ENCODE data around the gene MACROD2. TPM values are rescaled to one million over a fixed set of nuclear protein-coding genes. Genes with fewer than 3 reads are reported as not detected.
"Not testable (repeated sequence)": the region's sequence is repeated elsewhere in the genome, so short reads cannot be mapped to it uniquely, and the experiment has no call there.

Gene MACROD2
- total and polyA plus RNA-seq, 4 donors, result 13.0 to 67.1 (median 20.7) TPM

DNA sequence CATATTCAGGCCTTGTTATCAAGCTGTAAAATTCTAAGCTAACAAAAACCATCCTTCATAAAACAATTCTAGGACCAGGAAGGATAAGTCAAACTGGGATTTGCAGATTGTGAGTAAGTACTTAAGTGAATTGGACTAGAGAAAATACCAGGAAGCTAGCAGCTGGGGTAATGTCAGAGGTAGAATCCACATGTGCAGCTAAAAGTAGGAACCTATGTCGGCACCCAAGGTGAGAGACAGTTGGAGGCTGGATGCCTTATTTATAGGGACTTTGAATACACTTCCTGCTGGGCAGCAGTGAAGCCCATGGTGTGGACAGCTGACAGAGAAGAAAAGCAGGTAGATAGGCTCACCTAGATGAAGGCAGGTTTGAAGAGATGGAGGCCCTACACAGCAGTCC, 214.8 kb downstream of the MACROD2 start:
- H3K27me3 ChIP-seq (ENCODE audit: control insufficient read depth in 3 of 3, insufficient read depth in 3 of 3, low read length in 2 of 3), result no peaks in the 10 kb centered on the region
- no peaks in the 10 kb centered on the region for H3K36me3 ChIP-seq (ENCODE audit: control insufficient read depth in 4 of 4, insufficient read depth in 4 of 4, low read length in 4 of 4)
- no peak overlapping the region for H3K27ac ChIP-seq (ENCODE audit: low read depth in 1 of 2, low read length in 1 of 2)
- no peak for ATAC-seq (ENCODE audit: insufficient read depth, low FRiP score)
- H3K9ac ChIP-seq (ENCODE audit: insufficient read depth in 1 of 2, low read length in 2 of 2), result no peak overlapping the region
- WGBS, 2 donors, result 75 to 81% methylated on average over 1 of the region's 1 CpG
- no peaks in the 10 kb centered on the region for H3K4me1 ChIP-seq (ENCODE audit: control insufficient read depth in 5 of 5, insufficient read depth in 5 of 5, low read length in 5 of 5)
- no peaks in the 10 kb centered on the region for H3K9me3 ChIP-seq (ENCODE audit: control insufficient read depth in 4 of 4, insufficient read depth in 3 of 4, low read length in 3 of 4)
- TF ChIP-seq, protein P1, sequence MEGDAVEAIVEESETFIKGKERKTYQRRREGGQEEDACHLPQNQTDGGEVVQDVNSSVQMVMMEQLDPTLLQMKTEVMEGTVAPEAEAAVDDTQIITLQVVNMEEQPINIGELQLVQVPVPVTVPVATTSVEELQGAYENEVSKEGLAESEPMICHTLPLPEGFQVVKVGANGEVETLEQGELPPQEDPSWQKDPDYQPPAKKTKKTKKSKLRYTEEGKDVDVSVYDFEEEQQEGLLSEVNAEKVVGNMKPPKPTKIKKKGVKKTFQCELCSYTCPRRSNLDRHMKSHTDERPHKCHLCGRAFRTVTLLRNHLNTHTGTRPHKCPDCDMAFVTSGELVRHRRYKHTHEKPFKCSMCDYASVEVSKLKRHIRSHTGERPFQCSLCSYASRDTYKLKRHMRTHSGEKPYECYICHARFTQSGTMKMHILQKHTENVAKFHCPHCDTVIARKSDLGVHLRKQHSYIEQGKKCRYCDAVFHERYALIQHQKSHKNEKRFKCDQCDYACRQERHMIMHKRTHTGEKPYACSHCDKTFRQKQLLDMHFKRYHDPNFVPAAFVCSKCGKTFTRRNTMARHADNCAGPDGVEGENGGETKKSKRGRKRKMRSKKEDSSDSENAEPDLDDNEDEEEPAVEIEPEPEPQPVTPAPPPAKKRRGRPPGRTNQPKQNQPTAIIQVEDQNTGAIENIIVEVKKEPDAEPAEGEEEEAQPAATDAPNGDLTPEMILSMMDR (IDR thresholded peaks at IDR 0.05; ENCODE audit: control extremely low read depth, extremely low read depth), result no peak
- DNase-seq, result no peak
- no peak overlapping the region for H3K4me3 ChIP-seq

DNA sequence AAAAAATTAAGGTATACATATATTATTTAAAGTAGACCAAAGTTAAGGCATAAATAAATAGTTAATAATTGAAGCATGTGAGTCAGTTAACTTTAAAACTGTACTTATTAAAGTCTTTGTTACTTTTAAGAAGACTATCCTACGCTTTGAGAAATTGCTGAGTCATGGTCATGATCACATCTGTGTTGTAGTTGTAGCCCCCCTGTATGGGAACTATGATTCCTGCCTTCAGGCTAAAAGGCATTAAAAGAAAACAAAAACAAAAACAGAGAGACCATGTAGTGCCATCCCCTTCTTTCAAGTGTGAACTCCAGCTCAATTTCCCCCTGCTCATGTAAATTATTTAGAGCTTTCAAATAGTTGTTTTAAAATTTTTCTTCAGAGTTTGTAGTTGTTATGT, 218.7 kb downstream of the MACROD2 start:
- H3K27ac ChIP-seq (ENCODE audit: low read depth in 1 of 2, low read length in 1 of 2), result no peak overlapping the region
- H3K9me3 ChIP-seq (ENCODE audit: control insufficient read depth in 4 of 4, insufficient read depth in 3 of 4, low read length in 3 of 4), result no peaks in the 10 kb centered on the region
- DNase-seq (no peak), ATAC-seq (ENCODE audit: insufficient read depth, low FRiP score) (no peak)
- 65 to 71% methylated on average over 1 of the region's 1 CpG for WGBS, 2 donors
- H3K27me3 ChIP-seq (ENCODE audit: control insufficient read depth in 3 of 3, insufficient read depth in 3 of 3, low read length in 2 of 3), result no peaks in the 10 kb centered on the region
- H3K4me1 ChIP-seq (ENCODE audit: control insufficient read depth in 5 of 5, insufficient read depth in 5 of 5, low read length in 5 of 5), result no peaks in the 10 kb centered on the region
- H3K36me3 ChIP-seq (ENCODE audit: control insufficient read depth in 4 of 4, insufficient read depth in 4 of 4, low read length in 4 of 4), result no peaks in the 10 kb centered on the region
- TF ChIP-seq, protein P1 (IDR thresholded peaks at IDR 0.05; ENCODE audit: control extremely low read depth, extremely low read depth), result no peak
- no peak overlapping the region for H3K4me3 ChIP-seq
- no peak overlapping the region for H3K9ac ChIP-seq (ENCODE audit: insufficient read depth in 1 of 2, low read length in 2 of 2)

DNA sequence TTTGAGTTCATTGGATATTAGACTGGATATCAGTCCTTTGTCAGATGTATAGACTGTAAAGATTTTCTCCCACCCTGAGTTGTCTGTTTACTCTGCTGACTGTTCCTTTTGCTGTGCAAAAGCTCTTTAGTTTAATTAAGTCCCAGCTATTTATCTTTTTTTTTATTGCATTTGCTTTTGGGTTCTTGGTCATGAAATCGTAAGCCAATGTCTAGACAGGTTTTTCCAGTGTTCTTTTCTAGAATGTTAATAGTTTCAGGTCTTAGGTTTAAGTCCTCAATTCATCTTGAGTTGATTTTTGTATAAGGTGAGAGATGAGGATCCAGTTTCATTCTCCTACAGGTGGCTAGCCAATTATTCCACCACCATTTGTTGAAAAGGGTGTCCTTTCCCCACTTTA, 220.6 kb downstream of the MACROD2 start:
- H3K9ac ChIP-seq (ENCODE audit: insufficient read depth in 1 of 2, low read length in 2 of 2); ATAC-seq (ENCODE audit: insufficient read depth, low FRiP score); H3K4me3 ChIP-seq; H3K4me1 ChIP-seq (ENCODE audit: control insufficient read depth in 5 of 5, insufficient read depth in 5 of 5, low read length in 5 of 5); H3K27me3 ChIP-seq (ENCODE audit: control insufficient read depth in 3 of 3, insufficient read depth in 3 of 3, low read length in 2 of 3); H3K9me3 ChIP-seq (ENCODE audit: control insufficient read depth in 4 of 4, insufficient read depth in 3 of 4, low read length in 3 of 4); H3K36me3 ChIP-seq (ENCODE audit: control insufficient read depth in 4 of 4, insufficient read depth in 4 of 4, low read length in 4 of 4); H3K27ac ChIP-seq (ENCODE audit: low read depth in 1 of 2, low read length in 1 of 2); DNase-seq: not testable (repeated sequence)
- WGBS, 2 donors, result 78 to 86% methylated on average over 1 of the region's 1 CpG

DNA sequence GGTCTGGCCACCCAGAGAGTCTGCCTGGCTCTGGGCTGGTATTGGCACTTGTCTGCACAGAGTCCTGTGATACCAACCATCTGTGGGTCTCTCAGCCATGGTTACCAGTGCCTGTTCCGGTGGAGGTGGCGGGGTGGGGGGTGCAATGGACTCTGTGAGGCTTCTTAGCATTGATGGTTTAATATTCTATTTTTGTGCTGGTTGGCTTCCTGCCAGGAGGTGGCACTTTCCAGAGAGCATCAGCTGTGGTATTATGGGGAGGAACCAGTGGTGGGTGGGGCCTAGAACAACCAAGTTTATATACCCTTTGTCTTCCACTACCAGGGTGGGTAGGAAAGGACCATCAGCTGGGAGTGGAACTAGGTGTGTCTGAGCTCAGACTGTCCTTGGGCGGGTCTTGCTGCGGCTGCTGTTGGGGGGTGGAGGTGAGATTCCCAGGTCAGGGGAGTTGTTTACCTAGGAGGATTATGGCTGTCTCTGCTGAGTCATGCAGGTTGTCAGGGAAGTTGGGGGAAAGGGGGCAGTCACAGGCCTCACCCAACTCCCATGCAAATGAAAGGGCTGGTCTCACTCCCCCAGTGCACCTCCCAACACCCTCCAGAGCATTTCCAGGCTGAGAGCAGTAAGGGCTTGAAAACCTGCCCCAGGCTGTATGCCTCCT, 224.6 kb downstream of the MACROD2 start:
- TF ChIP-seq, protein P1 (IDR thresholded peaks at IDR 0.05; ENCODE audit: control extremely low read depth, extremely low read depth), result no peak
- 86 to 87% methylated on average over 4 of the region's 4 CpGs for WGBS, 2 donors

More for the DNA sequence above, 224.6 kb downstream of the MACROD2 start:
- H3K9me3 ChIP-seq (ENCODE audit: control insufficient read depth in 4 of 4, insufficient read depth in 3 of 4, low read length in 3 of 4), result no peaks in the 10 kb centered on the region
- H3K9ac ChIP-seq (ENCODE audit: insufficient read depth in 1 of 2, low read length in 2 of 2), result no peak overlapping the region
- no peak for ATAC-seq (ENCODE audit: insufficient read depth, low FRiP score)
- DNase-seq, result no peak
- peaks cover 0 to 2% (median 0%) of the 10 kb centered on the region in 5 donors for H3K4me1 ChIP-seq (ENCODE audit: control insufficient read depth in 5 of 5, insufficient read depth in 5 of 5, low read length in 5 of 5)
- H3K4me3 ChIP-seq, result no peak overlapping the region
- H3K36me3 ChIP-seq (ENCODE audit: control insufficient read depth in 4 of 4, insufficient read depth in 4 of 4, low read length in 4 of 4), result no peaks in the 10 kb centered on the region
- no peaks in the 10 kb centered on the region for H3K27me3 ChIP-seq (ENCODE audit: control insufficient read depth in 3 of 3, insufficient read depth in 3 of 3, low read length in 2 of 3)
- no peak overlapping the region for H3K27ac ChIP-seq (ENCODE audit: low read depth in 1 of 2, low read length in 1 of 2)

Measured in lung (tissue), 12 donors.